ENCODE results near the gene NTN1.
A peak's percentile ranks its signal among the peaks of the same experiment; 100 is the strongest.

The NTN1 gene

DNA sequence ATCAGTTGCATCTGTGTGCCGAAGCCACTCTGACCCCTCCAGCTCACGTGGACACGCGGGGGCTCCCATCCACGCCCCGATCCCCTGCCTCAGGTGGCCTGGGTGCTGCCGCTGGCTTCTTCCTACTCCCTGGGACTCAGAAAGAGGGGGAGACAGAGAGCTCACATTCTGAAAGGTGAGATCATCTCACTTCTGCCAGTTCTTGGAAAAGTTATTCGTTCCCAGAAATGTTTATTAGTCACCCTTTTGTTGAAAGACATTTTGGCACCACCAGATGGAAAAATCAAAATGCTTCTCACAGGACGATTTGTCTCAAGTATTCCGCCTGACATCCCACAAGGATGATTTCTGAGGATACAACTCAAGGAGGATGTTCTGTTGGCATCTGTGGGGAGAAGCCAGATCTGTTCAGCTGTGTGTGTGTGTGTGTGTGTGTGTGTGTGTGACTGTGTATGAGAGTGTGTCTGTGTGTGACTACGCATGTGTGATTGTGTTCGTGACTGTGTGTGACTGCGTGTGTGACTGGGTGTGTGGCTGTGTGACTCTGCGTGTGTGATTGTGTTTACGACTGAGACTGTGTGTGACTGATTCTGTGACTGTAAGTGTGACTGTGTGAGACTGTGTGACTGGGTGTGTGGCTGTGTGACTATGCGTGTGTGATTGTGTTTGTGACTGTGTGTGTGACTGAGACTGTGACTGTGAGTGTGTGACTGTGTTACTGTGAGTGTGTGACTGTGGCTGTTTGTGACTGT lies 207.3 kb downstream of the NTN1 start:
- DNase-seq (ENCODE audit: insufficient read length, low spot score) = no peak
- no peak for FAIRE-seq

DNA sequence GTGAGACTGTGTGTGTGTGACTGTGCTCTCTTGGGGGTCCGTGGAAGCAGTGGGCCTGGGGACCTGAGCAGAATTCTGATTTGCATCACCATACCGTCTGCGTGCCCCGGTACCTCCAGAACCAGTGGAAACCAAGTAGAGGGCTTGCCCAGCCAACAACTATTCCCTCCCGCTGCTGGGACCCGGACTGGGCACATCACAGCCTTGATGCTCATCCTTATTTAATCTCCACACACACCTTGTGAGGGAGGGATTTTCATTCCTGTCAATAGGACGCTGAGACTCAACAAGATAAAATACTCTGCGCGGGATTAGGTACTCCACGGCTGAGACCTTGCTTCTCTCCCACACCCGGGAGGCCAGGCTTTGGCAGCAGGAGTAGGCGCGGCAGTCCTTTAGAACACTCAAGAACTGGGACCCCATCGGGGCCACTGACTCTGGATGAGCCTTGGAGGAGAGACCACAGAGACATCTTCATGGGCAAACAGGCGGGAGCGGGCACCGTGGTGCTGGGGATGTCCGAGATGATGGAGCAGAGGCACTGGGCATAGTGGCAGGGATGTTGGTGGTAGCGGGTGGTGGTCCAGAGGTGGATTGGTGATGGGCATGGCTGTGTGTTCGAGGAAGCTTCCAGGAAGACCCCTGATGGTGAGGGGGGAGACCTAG lies 208.0 kb downstream of the NTN1 start:
- DNase-seq (ENCODE audit: insufficient read length, low spot score) (no peak), FAIRE-seq (no peak)

DNA sequence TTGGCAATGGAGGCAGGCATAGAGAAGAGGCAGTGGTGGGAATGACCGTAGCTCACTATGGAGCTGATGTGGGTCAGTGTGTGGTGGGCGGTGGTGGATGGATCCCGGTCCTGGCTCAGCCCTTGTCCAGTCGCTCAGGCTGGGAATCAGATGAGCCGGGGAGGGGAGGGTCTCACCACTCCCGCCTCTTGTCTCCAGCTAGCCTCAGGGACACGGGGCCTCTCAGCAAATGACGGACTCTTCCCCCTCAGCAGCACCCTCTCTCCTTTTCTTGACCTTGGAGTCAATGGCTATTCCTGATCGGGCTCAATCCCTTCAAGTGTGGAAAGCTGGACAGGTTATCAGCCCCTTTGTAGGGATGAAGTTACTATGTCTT lies 208.5 kb downstream of the NTN1 start:
- DNase-seq (ENCODE audit: insufficient read length, low spot score) (no peak), FAIRE-seq (no peak)

DNA sequence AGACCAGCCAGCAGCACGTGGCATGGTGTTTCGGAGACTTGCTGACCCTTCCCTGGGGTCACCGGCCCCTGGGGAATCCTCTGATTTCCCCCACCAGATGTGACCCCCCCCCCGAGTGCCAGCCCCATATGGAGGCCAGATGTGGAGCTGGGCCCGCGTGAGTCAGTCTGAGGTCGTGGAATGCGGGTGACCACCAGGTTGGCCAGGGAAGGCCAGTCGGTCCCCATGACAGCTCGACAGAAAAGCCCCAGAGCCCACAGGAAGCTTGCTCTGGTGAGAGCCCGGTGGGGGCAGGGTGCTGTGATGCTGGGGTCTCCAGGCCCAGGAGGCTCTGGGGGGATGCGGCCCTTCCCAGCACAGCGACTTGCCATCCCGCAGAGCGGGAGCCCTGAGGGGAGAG lies 209.0 kb downstream of the NTN1 start:
- DNase-seq (ENCODE audit: insufficient read length, low spot score) = no peak
- FAIRE-seq = no peak

DNA sequence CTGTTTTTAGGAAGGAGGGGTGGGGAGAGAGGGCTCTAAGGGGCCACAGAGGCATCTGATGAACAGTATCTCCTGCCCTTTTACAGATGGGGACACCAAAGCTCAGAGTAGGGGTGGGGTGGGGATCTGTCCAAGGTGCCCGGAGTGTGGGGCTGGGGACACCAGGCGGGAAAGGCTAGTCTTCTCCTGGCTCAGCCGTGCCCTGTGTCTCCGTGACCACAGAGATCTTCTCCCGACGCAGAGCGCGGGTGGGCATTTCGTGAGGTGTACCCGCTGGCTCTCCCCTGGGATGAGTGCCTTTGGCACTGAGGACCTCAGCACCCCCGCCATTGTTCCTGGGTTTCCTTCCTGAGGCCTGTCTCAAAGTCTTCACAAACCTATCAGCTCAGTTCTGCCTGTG lies 209.6 kb downstream of the NTN1 start:
- DNase-seq (ENCODE audit: insufficient read length, low spot score) (no peak), FAIRE-seq (no peak)

DNA sequence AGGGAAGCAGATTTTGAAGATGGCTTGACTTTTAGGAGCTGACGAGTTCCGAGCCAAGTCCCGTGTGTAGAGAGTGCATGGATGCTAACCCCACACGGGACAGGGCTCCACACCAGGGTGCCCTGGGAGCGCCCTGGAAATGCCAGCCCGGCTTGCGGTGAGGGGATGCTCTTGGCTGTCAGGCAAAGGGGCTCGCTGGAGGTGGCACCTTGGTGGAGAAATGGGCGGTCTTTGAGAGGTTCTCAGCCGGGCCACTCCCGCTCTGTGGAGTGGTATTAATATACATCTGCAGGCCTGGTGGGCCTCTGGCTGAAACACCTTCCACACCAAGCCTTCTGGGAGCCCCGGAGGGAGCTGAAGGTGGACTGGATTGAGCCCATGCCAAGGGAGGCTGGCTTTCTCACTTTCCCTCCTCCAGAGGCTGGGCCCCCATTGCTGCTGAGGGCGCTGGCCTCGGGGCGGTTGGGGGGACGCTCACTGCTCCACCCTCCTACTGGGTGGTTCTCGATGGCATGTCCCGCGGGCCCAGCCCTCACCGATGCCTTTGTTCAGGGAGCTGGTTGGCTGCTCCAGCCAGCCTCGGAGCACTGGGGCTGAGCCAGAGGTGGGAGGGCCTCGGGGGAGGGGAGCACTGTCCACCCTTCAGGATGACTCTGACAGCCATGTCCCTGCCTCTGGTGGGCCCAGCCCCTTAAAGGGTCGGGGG lies 210.3 kb downstream of the NTN1 start:
- FAIRE-seq = no peak
- DNase-seq (ENCODE audit: insufficient read length, low spot score) = no peak

DNA sequence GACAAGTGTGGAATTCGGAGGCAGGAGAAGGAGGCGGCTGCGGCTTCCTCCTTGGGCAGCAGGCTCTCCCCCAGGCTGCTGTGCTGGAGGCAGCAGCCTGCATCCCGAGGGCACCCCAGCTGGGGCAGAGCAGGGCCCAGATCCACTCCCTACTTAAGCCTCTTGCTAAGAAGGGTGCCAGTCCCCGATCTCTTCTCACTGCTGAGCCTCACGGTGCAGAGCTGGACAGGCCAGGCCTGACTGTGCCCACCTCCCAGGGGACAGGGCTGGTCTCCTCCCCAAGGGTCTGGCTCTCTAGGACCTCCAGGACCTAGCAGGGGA lies 210.8 kb downstream of the NTN1 start:
- DNase-seq (ENCODE audit: insufficient read length, low spot score) (no peak), FAIRE-seq (no peak)

DNA sequence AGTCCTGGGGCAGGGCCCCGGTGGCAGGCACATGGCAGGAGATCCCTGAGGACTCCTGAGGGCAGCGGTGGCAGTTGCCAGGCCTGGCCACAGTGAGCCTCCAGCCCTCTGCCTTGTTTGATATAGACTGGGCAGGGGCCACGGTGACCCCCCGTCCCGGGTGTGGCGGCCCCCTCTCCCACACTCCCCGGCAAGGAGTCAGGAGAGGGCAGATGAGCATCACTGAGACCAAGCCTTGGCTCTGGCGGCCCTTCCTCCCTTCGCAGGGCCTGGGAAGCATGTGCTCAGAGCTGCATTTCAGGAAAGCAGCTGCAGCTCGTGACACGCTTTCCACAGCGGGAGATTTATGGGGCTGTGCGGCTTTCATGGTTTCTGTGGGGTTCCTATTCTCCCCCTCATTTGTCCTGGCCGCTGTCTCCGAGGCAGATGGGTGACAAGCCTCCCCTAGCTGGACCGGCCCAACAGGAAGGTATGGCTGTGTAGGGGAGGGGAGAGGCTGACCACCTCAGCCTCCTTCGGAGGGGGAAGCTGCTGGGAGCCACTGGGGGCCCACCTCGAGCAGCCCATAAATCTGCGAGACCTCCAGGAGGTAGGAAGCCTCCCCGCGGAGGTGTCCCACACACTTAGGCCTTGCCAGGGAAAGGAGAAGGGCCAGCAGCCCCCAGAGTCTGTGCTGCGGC lies 211.4 kb downstream of the NTN1 start:
- DNase-seq (ENCODE audit: insufficient read length, low spot score) (no peak), FAIRE-seq (no peak)

DNA sequence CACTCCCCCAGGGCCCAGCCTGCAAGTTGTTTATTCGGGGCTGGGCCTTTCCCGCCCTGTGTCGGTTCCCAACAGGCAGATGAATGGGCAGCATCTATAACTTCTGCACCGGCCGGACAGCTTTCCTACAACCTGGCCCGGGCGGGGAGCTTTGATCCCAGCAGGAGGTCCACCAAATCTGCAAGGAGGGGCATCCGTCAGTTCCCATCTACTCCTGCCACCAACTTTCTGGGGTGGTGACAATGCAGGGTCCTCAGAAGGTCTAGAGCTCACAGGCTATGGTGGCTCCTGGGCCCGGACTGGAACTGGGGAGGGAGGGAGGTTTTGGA lies 211.9 kb downstream of the NTN1 start:
- DNase-seq (ENCODE audit: insufficient read length, low spot score) = no peak
- FAIRE-seq = no peak

DNA sequence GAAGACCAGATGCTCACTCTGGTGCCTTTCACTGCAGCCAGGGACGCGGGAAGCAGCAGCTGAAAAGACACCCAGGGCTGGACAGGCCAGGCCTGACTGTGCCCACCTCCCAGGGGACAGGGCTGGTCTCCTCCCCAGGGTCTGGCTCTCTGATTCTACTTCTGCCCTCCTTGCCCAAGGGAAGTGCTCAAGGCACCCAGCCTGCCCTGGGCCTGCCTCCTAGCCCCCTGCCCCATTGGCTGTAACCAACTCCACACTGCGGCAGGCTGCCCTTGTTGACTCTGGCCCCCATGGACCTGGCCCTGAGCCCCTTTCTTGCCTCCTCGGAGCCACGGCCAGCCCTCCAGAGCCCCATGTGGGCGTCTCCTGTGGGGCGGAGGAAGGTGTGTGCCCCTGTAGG lies 212.5 kb downstream of the NTN1 start:
- FAIRE-seq = no peak
- DNase-seq (ENCODE audit: insufficient read length, low spot score) = no peak

DNA sequence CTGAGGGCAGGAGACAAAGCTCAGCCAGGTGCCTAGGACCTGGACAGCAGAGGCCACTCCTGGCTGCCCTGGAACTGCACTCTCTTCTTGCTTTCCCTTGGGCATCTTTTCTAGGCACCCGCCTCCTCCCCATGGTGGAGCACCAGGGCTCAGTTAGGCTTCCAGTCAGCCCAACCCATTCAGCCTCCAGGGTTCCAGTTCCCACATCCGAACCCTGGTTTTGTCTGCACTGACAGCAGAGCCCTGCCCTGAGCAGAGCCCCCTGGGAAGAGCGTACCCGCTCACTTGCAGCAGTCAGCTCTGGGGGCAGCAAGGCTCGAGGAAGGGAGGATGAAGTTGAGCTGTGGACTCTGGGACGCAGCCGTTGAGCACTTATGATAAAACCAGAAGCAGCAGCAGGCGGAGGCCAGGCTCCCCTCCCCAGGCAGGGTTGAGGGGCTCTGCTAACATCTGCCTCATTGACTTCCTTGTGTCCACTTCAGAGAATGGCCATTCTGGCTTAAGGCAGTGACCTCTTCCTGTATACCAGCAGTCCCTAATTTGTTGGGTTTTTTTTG lies 213.2 kb downstream of the NTN1 start:
- DNase-seq (ENCODE audit: insufficient read length, low spot score) (no peak), FAIRE-seq (no peak)

DNA sequence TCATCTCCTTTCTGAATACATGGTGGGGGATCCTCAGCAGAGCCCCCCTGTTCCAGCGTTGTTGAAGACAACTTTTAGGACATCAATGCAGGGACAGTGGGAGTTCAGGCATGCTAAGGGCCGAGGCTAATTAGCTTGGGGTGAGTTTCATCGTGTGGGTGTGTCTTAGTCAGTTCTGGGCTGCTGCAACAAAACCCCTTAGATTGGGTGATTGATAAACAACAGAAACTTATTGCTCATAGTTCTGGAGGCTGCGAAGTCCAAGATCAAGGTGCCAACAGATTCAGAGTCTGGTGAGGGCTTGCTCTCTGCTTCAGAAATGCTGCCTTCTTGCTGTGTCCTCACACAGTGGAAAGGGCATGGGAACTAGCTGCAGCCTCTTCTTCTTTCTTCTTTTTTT lies 214.0 kb downstream of the NTN1 start:
- FAIRE-seq (no peak), DNase-seq (ENCODE audit: insufficient read length, low spot score) (no peak)

DNA sequence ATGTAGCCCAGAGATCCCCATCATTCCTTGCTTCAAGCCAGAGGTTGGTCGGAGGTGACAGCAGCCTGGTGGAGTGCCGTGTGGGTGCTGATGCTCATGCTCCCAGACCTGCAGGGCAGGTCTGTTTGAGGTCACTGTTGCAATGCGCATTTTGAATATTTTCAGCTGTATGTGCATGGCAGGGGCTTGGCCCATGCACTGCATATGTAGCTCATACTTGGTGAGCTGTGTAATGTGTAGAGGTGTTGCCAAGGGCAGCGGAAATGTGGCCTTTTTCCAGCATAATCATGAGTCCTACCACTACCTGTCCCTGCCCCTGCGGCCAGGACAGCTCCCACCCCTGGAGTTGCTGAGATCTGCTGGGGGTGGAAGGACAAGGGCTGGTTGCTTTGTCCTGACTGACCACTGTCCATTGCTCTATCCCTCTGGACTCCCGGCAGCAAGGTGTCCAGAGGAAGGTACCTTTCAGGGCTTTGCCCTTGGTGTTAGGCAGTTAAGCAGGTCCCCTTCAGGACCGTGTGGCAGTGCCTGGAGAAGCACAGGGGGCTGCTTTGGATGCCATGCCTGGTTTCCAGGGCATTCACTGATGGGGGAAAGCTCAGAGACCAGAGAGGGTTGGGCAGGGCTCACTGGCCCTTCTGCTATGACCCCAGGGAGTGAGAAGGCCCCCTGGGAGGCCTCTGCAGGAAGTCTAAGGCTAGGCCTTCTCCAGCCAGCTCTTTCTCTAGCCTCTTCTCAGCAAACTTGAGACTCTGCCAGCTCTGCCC lies 215.2 kb downstream of the NTN1 start:
- FAIRE-seq (no peak), DNase-seq (ENCODE audit: insufficient read length, low spot score) (no peak)

DNA sequence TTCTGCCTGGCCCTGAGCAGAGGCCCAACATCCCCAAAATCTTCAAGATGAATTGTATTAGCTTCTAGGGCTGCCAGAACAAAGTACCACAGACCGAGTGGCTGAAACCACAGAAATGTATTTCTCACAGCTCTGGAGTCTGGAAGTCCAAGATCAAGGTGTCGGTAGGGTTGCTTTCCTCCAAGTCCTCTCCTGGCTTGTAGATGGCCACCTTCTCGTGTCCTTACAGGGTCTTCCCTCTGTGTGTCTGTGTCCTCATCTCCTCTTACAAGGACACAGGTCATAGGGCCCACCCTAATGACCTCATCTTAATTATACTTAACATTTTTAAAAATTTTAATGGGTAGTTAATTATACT lies 215.7 kb downstream of the NTN1 start:
- FAIRE-seq (no peak), DNase-seq (ENCODE audit: insufficient read length, low spot score) (no peak)

DNA sequence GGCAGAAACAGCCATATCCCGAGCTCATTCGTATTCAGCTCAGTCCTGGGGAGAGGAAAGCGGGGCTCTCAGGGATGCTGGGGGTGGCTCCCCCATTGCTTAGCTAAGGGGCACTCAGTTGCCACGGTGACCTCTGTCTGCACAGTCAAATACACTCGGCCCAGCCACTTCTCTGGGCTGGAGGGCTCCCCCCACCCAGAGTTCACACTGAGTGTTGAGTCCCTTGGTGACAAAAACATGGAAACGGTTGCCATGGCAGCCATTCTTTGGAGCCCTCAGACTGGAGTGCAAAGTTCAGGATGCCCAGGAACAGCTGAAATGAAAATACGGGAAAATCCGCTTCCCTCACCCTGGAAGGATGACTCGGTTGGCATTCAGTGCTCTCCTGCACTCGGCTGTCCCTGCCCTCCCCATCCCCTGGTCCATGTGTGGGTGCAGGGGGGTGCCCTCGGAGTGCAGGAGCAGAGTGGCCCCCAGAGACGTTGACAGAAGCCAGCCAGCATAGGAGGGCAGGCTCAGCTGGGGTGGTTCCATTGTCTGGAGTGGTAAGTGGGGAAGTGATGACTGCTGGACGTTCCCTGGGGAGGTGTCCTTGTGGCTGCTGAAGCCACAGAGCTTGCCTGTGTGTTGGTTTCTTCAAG lies 216.5 kb downstream of the NTN1 start:
- FAIRE-seq = no peak
- no peak for DNase-seq (ENCODE audit: insufficient read length, low spot score)

DNA sequence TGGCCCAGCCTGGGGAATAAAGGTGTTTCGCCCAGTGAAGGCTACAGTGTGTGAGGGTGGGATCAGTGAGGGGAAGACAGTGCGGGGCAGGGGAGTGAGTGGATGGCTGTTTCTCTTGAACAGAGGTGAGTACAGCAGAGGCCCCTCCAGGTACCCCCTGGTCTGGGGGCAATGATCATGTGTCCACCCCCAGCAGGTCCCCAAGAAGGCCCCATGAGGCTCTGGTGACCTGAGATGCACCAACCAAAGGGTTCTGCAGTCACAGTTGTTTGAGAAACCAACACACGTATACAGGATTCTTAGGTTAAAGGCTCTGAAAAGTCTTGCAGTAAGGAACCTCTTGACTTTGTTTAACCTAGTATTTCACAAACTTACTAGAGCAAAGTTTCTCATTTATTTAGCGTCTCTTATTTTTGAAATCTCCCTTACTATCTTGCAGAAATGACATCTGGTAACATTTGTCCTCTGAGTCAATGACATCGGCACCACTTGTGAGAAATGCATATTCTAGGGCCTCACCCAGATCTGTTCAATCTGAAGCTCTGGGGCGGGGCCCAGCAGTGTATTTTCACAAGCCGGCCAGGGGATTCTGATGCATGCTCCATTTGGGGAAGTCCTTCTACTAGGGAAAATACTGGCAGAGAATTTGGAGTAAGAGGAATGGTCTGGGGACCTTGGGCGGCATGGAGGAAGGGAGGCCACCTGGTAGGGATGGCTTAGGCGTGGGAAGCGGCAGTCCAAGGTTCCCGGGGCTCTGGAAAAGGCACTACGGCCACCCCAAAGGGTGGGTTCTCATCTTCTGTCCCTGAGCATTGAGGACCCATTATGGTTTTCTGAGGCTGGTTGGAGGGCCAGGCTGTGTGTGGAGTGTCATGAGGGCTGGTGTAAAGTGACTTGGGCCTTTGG lies 217.3 kb downstream of the NTN1 start:
- FAIRE-seq (peak; percentile 21), DNase-seq (ENCODE audit: insufficient read length, low spot score) (no peak)

DNA sequence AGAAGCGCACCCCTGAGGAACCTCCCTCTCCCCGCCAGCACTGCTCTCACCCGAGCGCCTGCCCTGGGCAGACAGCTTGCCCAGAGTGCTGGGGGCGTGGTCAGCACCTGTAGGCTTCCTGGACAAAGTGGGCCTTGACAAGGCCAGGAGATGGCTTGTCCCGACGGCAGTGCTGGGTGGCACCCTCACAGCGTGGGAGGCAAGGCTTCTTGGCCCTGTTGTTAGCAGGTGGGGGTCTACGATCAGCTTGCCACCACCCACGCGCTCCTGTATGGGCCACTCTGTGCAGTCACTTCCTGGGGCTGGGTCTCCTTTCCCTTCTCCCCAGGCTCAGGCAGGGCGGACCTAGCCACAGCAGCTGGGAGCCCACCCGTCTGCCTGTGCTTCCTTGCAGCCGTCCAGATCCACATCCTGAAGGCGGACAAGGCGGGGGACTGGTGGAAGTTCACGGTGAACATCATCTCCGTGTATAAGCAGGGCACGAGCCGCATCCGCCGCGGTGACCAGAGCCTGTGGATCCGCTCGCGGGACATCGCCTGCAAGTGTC lies 218.0 kb downstream of the NTN1 start:
- FAIRE-seq (peak; percentile 14), DNase-seq (ENCODE audit: insufficient read length, low spot score) (peak; percentile 44)

DNA sequence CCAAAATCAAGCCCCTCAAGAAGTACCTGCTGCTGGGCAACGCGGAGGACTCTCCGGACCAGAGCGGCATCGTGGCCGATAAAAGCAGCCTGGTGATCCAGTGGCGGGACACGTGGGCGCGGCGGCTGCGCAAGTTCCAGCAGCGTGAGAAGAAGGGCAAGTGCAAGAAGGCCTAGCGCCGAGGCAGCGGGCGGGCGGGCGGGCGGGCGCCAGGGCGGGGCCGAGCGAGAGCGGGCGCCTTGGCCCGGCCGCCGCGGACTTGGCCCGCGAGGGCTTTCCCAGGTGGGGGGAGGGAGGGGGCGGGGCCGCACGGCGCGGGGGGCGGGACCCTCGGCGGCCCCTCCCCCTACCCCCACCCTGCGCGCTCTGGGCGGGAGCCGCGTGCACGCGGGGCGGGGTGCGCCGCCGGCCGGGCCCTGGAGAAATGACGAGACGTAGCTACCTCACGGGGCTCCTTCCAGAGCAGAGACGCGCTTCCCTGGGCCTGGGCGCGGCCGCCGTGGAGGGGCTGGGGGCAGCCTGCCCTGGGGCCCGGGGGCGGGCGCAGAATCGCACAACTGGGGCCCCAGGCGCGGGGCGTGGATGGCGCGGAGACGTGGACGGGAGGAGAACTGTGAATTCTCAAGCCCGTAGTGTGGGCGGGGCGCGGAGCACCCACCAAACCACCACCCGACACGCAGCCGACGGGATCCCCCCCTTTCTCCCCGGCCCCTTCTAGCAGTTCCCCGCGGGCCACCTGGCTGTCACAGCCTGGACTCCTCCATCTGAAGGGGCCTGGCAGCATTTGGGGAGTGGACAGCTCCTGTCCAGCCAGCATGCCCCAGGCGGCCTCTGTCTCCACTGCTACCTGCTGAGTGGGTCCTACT lies 218.7 kb downstream of the NTN1 start:
- FAIRE-seq = no peak
- peak; percentile 96 for DNase-seq (ENCODE audit: insufficient read length, low spot score)
